Fibroblast of lung (primary cell): ENCODE measurements around the gene FNDC3B. TPM values are rescaled to one million over a fixed set of nuclear protein-coding genes. Genes with fewer than 3 reads are reported as not detected.

Source experiments
- DNase-seq, 2 donors: peaks; one replicate each; pipeline versions ENCODE4 v3.0.0 to v3.0.0-alpha.2; 2010; ENCODE audit warnings: low read depth in 2 of 2
- H2AFZ ChIP-seq: 2 replicates; pipeline ENCODE4 v1.5.1; 2012; ENCODE audit warnings: low read length, control low read depth, inconsistent platforms
- H3K27ac ChIP-seq: 2 replicates; pipeline ENCODE4 v1.5.1; 2011; ENCODE audit warnings: low read length, control low read depth; ENCODE audit not compliant: insufficient read depth
- H3K27me3 ChIP-seq: 2 replicates; pipeline ENCODE4 v1.5.1; 2011; ENCODE audit warnings: mild to moderate bottlenecking, low read length; ENCODE audit not compliant: control insufficient read depth, insufficient read depth
- H3K36me3 ChIP-seq: 2 replicates; pipeline ENCODE4 v1.5.1; 2011; ENCODE audit warnings: low read length; ENCODE audit not compliant: control insufficient read depth, insufficient read depth
- H3K4me1 ChIP-seq: 2 replicates; pipeline ENCODE4 v1.5.1; 2011; ENCODE audit warnings: low read length; ENCODE audit not compliant: control insufficient read depth, insufficient read depth; ENCODE audit errors: extremely low read depth
- H3K4me2 ChIP-seq: 2 replicates; pipeline ENCODE4 v1.5.1; 2011; ENCODE audit warnings: low read length, control low read depth; ENCODE audit not compliant: insufficient read depth; ENCODE audit errors: extremely low read depth
- H3K4me3 ChIP-seq, 4 experiments: fragments of 200-600 bp in 1 of 4; sonication (generic) in 1 of 4; replicated peaks in 1 of 4; 2 replicates each; pipeline ENCODE4 v1.5.1; 2011 to 2016; ENCODE audit warnings: low read length in 4 of 4, low read depth in 3 of 4, mild to moderate bottlenecking in 3 of 4, control low read depth in 2 of 4, inconsistent platforms in 1 of 4, mixed read lengths in 1 of 4; ENCODE audit not compliant: insufficient read depth in 1 of 4; ENCODE audit errors: control extremely low read depth in 1 of 4
- H3K79me2 ChIP-seq: 2 replicates; pipeline ENCODE4 v1.5.1; 2012; ENCODE audit warnings: mild to moderate bottlenecking, low read length, inconsistent platforms; ENCODE audit not compliant: control insufficient read depth, insufficient read depth
- H3K9ac ChIP-seq: 2 replicates; pipeline ENCODE4 v1.5.1; 2011; ENCODE audit warnings: mild to moderate bottlenecking, low read length, control low read depth; ENCODE audit not compliant: insufficient read depth
- H3K9me3 ChIP-seq: 2 replicates; pipeline ENCODE4 v1.5.1; 2012; ENCODE audit warnings: low read depth, low read length; ENCODE audit not compliant: control insufficient read depth, insufficient read depth
- H4K20me1 ChIP-seq: 2 replicates; pipeline ENCODE4 v1.5.1; 2011; ENCODE audit warnings: low read length; ENCODE audit not compliant: control insufficient read depth, insufficient read depth; ENCODE audit errors: extremely low read depth
- CTCF ChIP-seq, 2 donors: IDR thresholded peaks in 1 of 2; conservative IDR thresholded peaks in 1 of 2; 1 replicate in 1 of 2; 2 replicates in 1 of 2; pipeline ENCODE4 v1.5.1; 2011 to 2012; ENCODE audit warnings: low read length in 2 of 2, control low read depth in 1 of 2, inconsistent platforms in 1 of 2, low read depth in 1 of 2, mild to moderate bottlenecking in 1 of 2
- EZH2 ChIP-seq: IDR thresholded peaks from 2 replicates; pipeline ENCODE4 v1.5.1; 2012; ENCODE audit warnings: low read length, control low read depth, mild to moderate bottlenecking; ENCODE audit errors: missing control alignments
- polyA plus RNA-seq, 2 donors: library from polyadenylated mRNA; depleted of rRNA in 1 of 2; stranded (reverse) in 1 of 2; unstranded in 1 of 2; fragments of >200 nt; gene quantifications; 2 replicates each; pipeline ENCODE4 v1.2.1, GENCODE V29; 2011 to 2012; ENCODE audit warnings: missing spikeins in 1 of 2
- total RNA-seq: library from RNA; depleted of rRNA; stranded (reverse); fragments of >200 nt; gene quantifications from 2 replicates; pipeline ENCODE4 v1.2.1, GENCODE V29; 2014

FNDC3B gene
- total and polyA plus RNA-seq, 2 donors (not counting 1 experiment from before 2014, with no cell fraction given) = 26.1 to 76.8 TPM

- Histone ChIP-seq H3K79me2 (no peaks in the 10 kb centered on the region), H2AFZ (no peak overlapping the region), H3K27ac (no peak overlapping the region), H3K36me3 (no peaks in the 10 kb centered on the region), H4K20me1 (no peaks in the 10 kb centered on the region), H3K9me3 (no peaks in the 10 kb centered on the region), H3K9ac (no peak overlapping the region), H3K4me1 (no peaks in the 10 kb centered on the region), H3K4me3 (no peak overlapping the region), H3K27me3 (no peaks in the 10 kb centered on the region), H3K4me2 (no peak overlapping the region)
- TF ChIP-seq CTCF (conservative IDR thresholded peaks at IDR 0.05 in 1 of 2, IDR thresholded peaks at IDR 0.05 in 1 of 2; ENCODE audit: low read depth in 1 of 2, low read length in 2 of 2) (no peak), EZH2 (no peak)
- DNase-seq = no peak
Observed at GRCh38 chr3:172415323-172415722, 375.9 kb downstream of the FNDC3B start.

- Histone ChIP-seq H3K36me3 (no peaks in the 10 kb centered on the region), H4K20me1 (no peaks in the 10 kb centered on the region), H2AFZ (no peak overlapping the region), H3K79me2 (no peaks in the 10 kb centered on the region), H3K4me3 (no peak overlapping the region), H3K9me3 (no peaks in the 10 kb centered on the region), H3K4me2 (no peak overlapping the region), H3K9ac (no peak overlapping the region), H3K4me1 (no peaks in the 10 kb centered on the region), H3K27ac (no peak overlapping the region), H3K27me3 (peaks cover 6% of the 10 kb centered on the region)
- no peak for DNase-seq
- no peak for TF ChIP-seq EZH2
- no peak for TF ChIP-seq CTCF (conservative IDR thresholded peaks at IDR 0.05 in 1 of 2, IDR thresholded peaks at IDR 0.05 in 1 of 2; ENCODE audit: low read depth in 1 of 2, low read length in 2 of 2)
Observed at GRCh38 chr3:172437713-172438112, 398.3 kb downstream of the FNDC3B start.

GRCh38 chr3:172438186-172438585 is 398.8 kb downstream of the FNDC3B start:
- H3K79me2 ChIP-seq = no peaks in the 10 kb centered on the region
- no peak overlapping the region for H3K4me2 ChIP-seq
- no peaks in the 10 kb centered on the region for H3K9me3 ChIP-seq
- H3K27ac ChIP-seq = no peak overlapping the region
- H3K4me1 ChIP-seq = no peaks in the 10 kb centered on the region
- no peak overlapping the region for H3K4me3 ChIP-seq
- DNase-seq = no peak
- H4K20me1 ChIP-seq = no peaks in the 10 kb centered on the region
- H3K9ac ChIP-seq = no peak overlapping the region
- TF ChIP-seq EZH2 (no peak), CTCF (conservative IDR thresholded peaks at IDR 0.05 in 1 of 2, IDR thresholded peaks at IDR 0.05 in 1 of 2; ENCODE audit: low read depth in 1 of 2, low read length in 2 of 2) (no peak)
- H2AFZ ChIP-seq = no peak overlapping the region
- H3K36me3 ChIP-seq = no peaks in the 10 kb centered on the region
- peaks cover 8% of the 10 kb centered on the region for H3K27me3 ChIP-seq
